A549 (cell line): ENCODE results near the gene KHDRBS2. TPM values are rescaled to one million over a fixed set of nuclear protein-coding genes. Genes with fewer than 3 reads are reported as not detected.

Experiments
- ATAC-seq, 2 experiments: fragments of 200-7000 bp in 1 of 2; fragments of >200 bp in 1 of 2; cut with Nextera tagmentation in 1 of 2; cut with Tn5 transposase in 1 of 2; 3 replicates each; pipeline versions ENCODE4 v1.8.0 to v1.9.1; 2018 to 2020; ENCODE audit warnings: mild to moderate bottlenecking in 1 of 2, moderate library complexity in 1 of 2
- CTCF ChIA-PET: fragments of 300-600 bp; sonication (Branson Sonifier 250); formaldehyde crosslinking; extraction: SDS; loops from one replicate; lab custom pipeline; 2021; ENCODE audit warnings: antibody characterized with exemption, inconsistent platforms; lab: Yijun Ruan, JAX
- POLR2A ChIA-PET: fragments of 350-600 bp; formaldehyde crosslinking; extraction: SDS; loops from one replicate; lab custom pipeline; 2021; ENCODE audit warnings: antibody characterized with exemption, inconsistent platforms; lab: Yijun Ruan, JAX
- DNase-seq, 2 experiments: peaks; one replicate each; pipeline versions ENCODE4 v3.0.0 to v3.0.0-alpha.2; 2011 to 2016; ENCODE audit warnings: low read depth in 1 of 2, low spot score in 1 of 2
- FAIRE-seq: peaks from 2 replicates; lab custom pipeline; 2011; peaks lifted over from hg19 to GRCh38; lab: Jason Lieb, UNC
- H3K27ac ChIP-seq, 2 experiments: fragments of >200 bp; sonication (Bioruptor Twin); formaldehyde crosslinking; 3 replicates each; pipeline ENCODE4 v1.5.1; 2016 to 2017
- H3K4me1 ChIP-seq: fragments of >200 bp; sonication (Bioruptor Twin); formaldehyde crosslinking; 3 replicates; pipeline ENCODE4 v1.6.1; 2016
- H3K4me2 ChIP-seq: fragments of >200 bp; sonication (Bioruptor Twin); formaldehyde crosslinking; 3 replicates; pipeline ENCODE4 v1.6.1; 2016
- H3K4me3 ChIP-seq: fragments of >200 bp; sonication (Bioruptor Twin); formaldehyde crosslinking; 3 replicates; pipeline ENCODE4 v1.5.1; 2016
- H3K9me3 ChIP-seq: fragments of >200 bp; sonication (Bioruptor Twin); formaldehyde crosslinking; 3 replicates; pipeline ENCODE4 v1.6.1; 2016
- BHLHE40 ChIP-seq: IDR thresholded peaks from 2 replicates; pipeline ENCODE4 v1.6.1; 2012; ENCODE audit warnings: low read depth, low read length, inconsistent platforms
- CBX8 ChIP-seq: fragments of 200-600 bp; sonication (generic); IDR thresholded peaks from 2 replicates; pipeline ENCODE4 v1.6.1; 2016
- CEBPB ChIP-seq, 2 experiments: fragments of >200 bp in 1 of 2; sonication (Bioruptor Twin) in 1 of 2; formaldehyde crosslinking in 1 of 2; IDR thresholded peaks; 2 replicates each; pipeline ENCODE4 v1.6.1; 2012 to 2016
- CHD2 ChIP-seq: fragments of 150-350 bp; IDR thresholded peaks from 2 replicates; pipeline ENCODE4 v1.6.1; 2014; ENCODE audit warnings: low read length; ENCODE audit not compliant: partially characterized antibody
- CHD4 ChIP-seq: fragments of 200-600 bp; sonication (generic); IDR thresholded peaks from 2 replicates; pipeline ENCODE4 v1.6.1; 2016; ENCODE audit warnings: antibody characterized with exemption, mild to moderate bottlenecking, borderline replicate concordance
- E2F6 ChIP-seq: IDR thresholded peaks from 2 replicates; pipeline ENCODE4 v1.6.1; 2012; ENCODE audit warnings: low read depth, borderline replicate concordance
- EHF ChIP-seq: fragments of 250-450 bp; sonication (Bioruptor Pico); IDR thresholded peaks from 2 replicates; pipeline ENCODE4 v1.5.0; 2020; ENCODE audit warnings: mild to moderate bottlenecking
- EHMT2 ChIP-seq: fragments of 200-600 bp; sonication (generic); IDR thresholded peaks from 2 replicates; pipeline ENCODE4 v1.6.1; 2016; ENCODE audit warnings: antibody characterized with exemption, low read depth, mild to moderate bottlenecking, moderate library complexity
- ESRRA ChIP-seq: fragments of 150-350 bp; IDR thresholded peaks from 2 replicates; pipeline ENCODE4 v1.6.1; 2014; ENCODE audit warnings: mild to moderate bottlenecking, low read length, borderline replicate concordance
- FOSB ChIP-seq: fragments of 250-450 bp; sonication (Bioruptor Pico); IDR thresholded peaks from 2 replicates; pipeline ENCODE4 v1.5.0; 2020; ENCODE audit warnings: mild to moderate bottlenecking, moderate library complexity
- GATA3 ChIP-seq: IDR thresholded peaks from 2 replicates; pipeline ENCODE4 v1.6.1; 2012; ENCODE audit warnings: borderline replicate concordance
- JUN ChIP-seq, 2 experiments: fragments of >200 bp; sonication (Bioruptor Twin); formaldehyde crosslinking; IDR thresholded peaks; 2 replicates in 1 of 2; 3 replicates in 1 of 2; pipeline ENCODE4 v1.6.1; 2016 to 2017
- MAX ChIP-seq: IDR thresholded peaks from 2 replicates; pipeline ENCODE4 v1.6.1; 2012
- MYC ChIP-seq: IDR thresholded peaks from 2 replicates; pipeline ENCODE4 v1.6.1; 2012; ENCODE audit warnings: mild to moderate bottlenecking, inconsistent platforms, low read length, improper control_type of control experiment, borderline replicate concordance
- NFE2L2 ChIP-seq: fragments of 150-350 bp; conservative IDR thresholded peaks from 2 replicates; pipeline ENCODE4 v1.6.1; 2014; ENCODE audit warnings: low read length
- NPAS2 ChIP-seq: fragments of 250-450 bp; sonication (Bioruptor Pico); IDR thresholded peaks from 2 replicates; pipeline ENCODE4 v1.8.0; 2022; ENCODE audit warnings: mild to moderate bottlenecking, moderate library complexity, borderline replicate concordance
- NR3C1 ChIP-seq: fragments of >200 bp; sonication (Bioruptor Twin); formaldehyde crosslinking; IDR thresholded peaks from 3 replicates; pipeline ENCODE4 v1.6.1; 2017
- PHF8 ChIP-seq: fragments of 200-600 bp; sonication (generic); IDR thresholded peaks from 2 replicates; pipeline ENCODE4 v1.6.1; 2016; ENCODE audit warnings: low read depth, mild to moderate bottlenecking, antibody characterized with exemption, moderate library complexity, borderline replicate concordance
- POLR2AphosphoS2 ChIP-seq: conservative IDR thresholded peaks from 2 replicates; pipeline ENCODE4 v1.6.1; 2012; ENCODE audit warnings: low read length, improper control_type of control experiment, inconsistent platforms
- RCOR1 ChIP-seq: fragments of 150-350 bp; IDR thresholded peaks from 2 replicates; pipeline ENCODE4 v1.6.1; 2014; ENCODE audit warnings: antibody characterized with exemption, low read length, low read depth
- REST ChIP-seq: fragments of 200-600 bp; sonication (generic); IDR thresholded peaks from 2 replicates; pipeline ENCODE4 v1.6.1; 2016; ENCODE audit warnings: antibody characterized with exemption, mild to moderate bottlenecking, moderate library complexity
- RFX5 ChIP-seq: fragments of 450-650 bp; IDR thresholded peaks from 2 replicates; pipeline ENCODE4 v1.7.1; 2014; ENCODE audit warnings: antibody characterized with exemption, mild to moderate bottlenecking, moderate library complexity
- SMC3 ChIP-seq: fragments of >200 bp; sonication (Bioruptor Twin); formaldehyde crosslinking; IDR thresholded peaks from 3 replicates; pipeline ENCODE4 v1.6.1; 2018; ENCODE audit warnings: inconsistent platforms
- TP53 ChIP-seq: fragments of 250-450 bp; sonication (Bioruptor Pico); IDR thresholded peaks from 2 replicates; pipeline ENCODE4 v1.5.0; 2021; ENCODE audit warnings: mild to moderate bottlenecking, moderate library complexity
- USF2 ChIP-seq: fragments of 450-650 bp; IDR thresholded peaks from 2 replicates; pipeline ENCODE4 v1.6.1; 2014; ENCODE audit warnings: antibody characterized with exemption
- ZC3H11A ChIP-seq: fragments of 450-650 bp; IDR thresholded peaks from 2 replicates; pipeline ENCODE4 v1.6.1; 2014; ENCODE audit warnings: antibody characterized with exemption, mild to moderate bottlenecking
- ZNF302 ChIP-seq: fragments of 250-450 bp; sonication (Bioruptor Pico); IDR thresholded peaks from 2 replicates; pipeline ENCODE4 v1.9.0; 2021; ENCODE audit warnings: inconsistent platforms, mild to moderate bottlenecking, moderate library complexity
- ZSCAN20 ChIP-seq: fragments of 250-450 bp; sonication (Bioruptor Pico); IDR thresholded peaks from 2 replicates; pipeline ENCODE4 v1.8.0; 2022; ENCODE audit warnings: mild to moderate bottlenecking, moderate library complexity
- WGBS: methylation state at CpG from one replicate; pipeline ENCODE4 v1.1.6; 2017; ENCODE audit errors: missing lambda C conversion rate; 5-methylcytosine and 5-hydroxymethylcytosine counted together
- polyA plus RNA-seq, 4 experiments: library from polyadenylated mRNA; depleted of rRNA in 3 of 4; stranded (reverse); fragments of >200 nt; fragmentation: RNase III in 1 of 4; extraction: RNeasy Plus Mini Kit Qiagen cat#74134 plus additional on column Dnase treatment in 1 of 4; gene quantifications; 2 replicates in 3 of 4; 3 replicates in 1 of 4; pipeline ENCODE4 v1.2.3, GENCODE V29; 2011 to 2017

The KHDRBS2 gene
- polyA plus RNA-seq, 2 of the 4 experiments (the other 2 are of a cell fraction) = not detected

GRCh38 chr6:62167736-62168135 lies 118.3 kb downstream of the KHDRBS2 start:
- H3K4me3 ChIP-seq = no peak overlapping the region
- POLR2A ChIA-PET = no interaction called here
- no peaks in the 10 kb centered on the region for H3K4me1 ChIP-seq
- H3K4me2 ChIP-seq = no peak overlapping the region
- FAIRE-seq = no peak
- ATAC-seq = no peak
- CTCF ChIA-PET = no interaction called here
- DNase-seq = no peak
- no peak overlapping the region for H3K27ac ChIP-seq
- H3K9me3 ChIP-seq = no peaks in the 10 kb centered on the region
- 3% methylated on average over 4 of the region's 4 CpGs for WGBS
- TF ChIP-seq FOSB (CRISPR knock-in tag) (no peak), PHF8 (no peak), NPAS2 (CRISPR knock-in tag) (no peak), ZNF302 (CRISPR knock-in tag) (no peak), EHF (CRISPR knock-in tag) (no peak), BHLHE40 (no peak), RFX5 (no peak), CBX8 (no peak), ESRRA (no peak)

GRCh38 chr6:62162858-62163257 lies 123.2 kb downstream of the KHDRBS2 start:
- Histone ChIP-seq H3K4me1 (no peaks in the 10 kb centered on the region), H3K4me2 (no peak overlapping the region), H3K9me3 (no peaks in the 10 kb centered on the region), H3K27ac (no peak overlapping the region)
- ATAC-seq = no peak
- FAIRE-seq = no peak
- DNase-seq = no peak
- WGBS = 16% methylated on average over 4 of the region's 4 CpGs
- TF ChIP-seq RCOR1 (no peak), MAX (no peak), POLR2AphosphoS2 (no peak), NR3C1 (no peak), USF2 (no peak), CEBPB (IDR thresholded peaks at IDR 0.05) (no peak), E2F6 (no peak), JUN (IDR thresholded peaks at IDR 0.05) (no peak), GATA3 (no peak), MYC (no peak), ZC3H11A (no peak), NPAS2 (CRISPR knock-in tag) (no peak), NFE2L2 (no peak), FOSB (CRISPR knock-in tag) (no peak)
- TF ChIP-seq, all 56 proteins: peak for 0
- ChIA-PET CTCF (no interaction called here), POLR2A (no interaction called here)
- no peak overlapping the region for H3K4me3 ChIP-seq

- TF ChIP-seq CBX8 (no peak), NPAS2 (CRISPR knock-in tag) (no peak)
- Histone ChIP-seq H3K4me1 (no peaks in the 10 kb centered on the region), H3K4me3 (no peak overlapping the region), H3K4me2 (no peak overlapping the region), H3K9me3 (no peaks in the 10 kb centered on the region), H3K27ac (no peak overlapping the region)
- FAIRE-seq (no peak), DNase-seq (no peak), ATAC-seq (no peak)
- WGBS = 23% methylated on average over 3 of the region's 3 CpGs
- CTCF ChIA-PET = no interaction called here
- POLR2A ChIA-PET = no interaction called here
Observed at GRCh38 chr6:62152796-62153195, 133.2 kb downstream of the KHDRBS2 start.

- FAIRE-seq (no peak), DNase-seq (peak; percentile 0 to 32), ATAC-seq (peak in 1 of 2 experiments; percentile 48; a peak in 1 of 6 replicates)
- Histone ChIP-seq H3K4me2 (no peak overlapping the region), H3K27ac (no peak overlapping the region), H3K9me3 (no peaks in the 10 kb centered on the region), H3K4me1 (no peaks in the 10 kb centered on the region), H3K4me3 (no peak overlapping the region)
- 8% methylated on average over 3 of the region's 3 CpGs for WGBS
- POLR2A ChIA-PET = no interaction called here
- CTCF ChIA-PET = no interaction called here
- TF ChIP-seq CHD4 = no peak
- TF ChIP-seq CHD2 = no peak
- 0 out of 3 replicates have a peak, but pooled peaks have one; percentile 11 for TF ChIP-seq SMC3
- TF ChIP-seq ZSCAN20 (CRISPR knock-in tag) = no peak
- TF ChIP-seq POLR2AphosphoS2 = no peak
- no peak for TF ChIP-seq REST
- TF ChIP-seq TP53 (CRISPR knock-in tag) = no peak
- TF ChIP-seq ZC3H11A = no peak
- TF ChIP-seq NR3C1 = no peak
- no peak for TF ChIP-seq EHMT2
Observed at GRCh38 chr6:62150048-62150663, 135.9 kb downstream of the KHDRBS2 start.
